HG02970 (cell line): ENCODE results near the gene SIPA1.

Experiments
- ATAC-seq: cut with Tn5 transposase; IDR thresholded peaks from one replicate; pipeline ENCODE4 v1.9.1; 2021; ENCODE audit warnings: mild to moderate bottlenecking, moderate library complexity, moderate number of reproducible peaks; ENCODE audit not compliant: unreplicated experiment, low FRiP score

SIPA1 gene

GRCh38 chr11:65606876-65607613 is 30.9 kb upstream of the SIPA1 start:
- no peak for ATAC-seq

DNA sequence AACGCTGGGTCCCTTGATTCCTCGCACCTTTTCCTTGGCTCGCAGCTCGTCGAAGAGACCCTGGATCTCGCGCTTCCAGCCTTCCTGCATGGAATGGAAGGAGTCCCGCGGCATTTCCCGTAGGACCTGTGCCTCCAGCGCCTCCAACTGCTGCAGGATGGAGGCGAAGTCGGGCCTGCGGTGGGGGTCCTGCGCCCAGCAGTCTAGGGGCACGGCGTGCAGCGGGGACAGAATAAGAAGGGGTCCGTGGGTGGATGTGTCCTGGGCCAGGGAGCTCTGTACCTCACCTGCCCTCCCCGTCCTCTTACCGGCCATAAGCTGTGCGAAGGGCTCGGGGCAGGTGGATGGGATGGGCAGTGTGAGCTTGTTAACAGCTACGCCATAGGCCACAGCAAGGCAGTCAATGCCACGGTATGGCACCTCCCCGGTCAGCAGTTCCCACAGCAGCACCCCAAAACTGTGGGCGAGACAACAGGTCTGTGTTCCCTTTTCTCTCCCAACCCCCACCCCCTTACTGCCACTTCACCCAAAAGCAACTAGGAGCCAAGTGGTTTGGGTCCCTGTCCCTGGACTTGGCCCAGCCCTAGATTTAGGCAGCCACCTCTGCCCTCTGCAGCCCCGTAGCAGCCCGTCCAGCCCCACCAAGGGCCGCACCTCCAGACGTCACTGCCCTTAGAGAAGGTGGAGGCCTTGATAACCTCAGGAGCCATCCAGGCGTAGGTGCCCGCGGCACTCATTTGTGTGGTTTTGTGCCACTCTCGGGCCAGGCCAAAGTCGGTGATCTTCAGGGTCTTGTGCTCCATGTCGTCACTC is 30.1 kb upstream of the SIPA1 start:
- no peak for ATAC-seq

DNA sequence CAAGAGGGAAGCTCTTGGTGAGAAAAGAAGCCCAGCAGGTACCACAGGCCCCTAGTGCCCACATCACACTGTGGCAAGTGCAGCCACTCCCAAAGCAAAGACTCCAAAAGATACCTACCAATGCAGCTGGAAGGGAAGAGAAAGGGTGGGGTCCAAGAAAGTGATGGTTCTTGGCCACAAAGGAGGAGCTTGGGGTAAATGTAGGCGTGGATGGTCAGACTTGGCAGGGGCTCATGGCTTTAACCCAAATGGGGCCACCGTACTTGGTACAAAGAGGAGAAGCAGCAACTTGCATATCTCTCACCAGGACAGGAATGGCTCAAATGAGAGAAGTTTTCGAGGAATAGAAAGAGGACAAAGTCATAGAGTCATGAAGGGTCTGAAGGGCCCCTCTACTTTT is 28.7 kb upstream of the SIPA1 start:
- ATAC-seq = no peak

DNA sequence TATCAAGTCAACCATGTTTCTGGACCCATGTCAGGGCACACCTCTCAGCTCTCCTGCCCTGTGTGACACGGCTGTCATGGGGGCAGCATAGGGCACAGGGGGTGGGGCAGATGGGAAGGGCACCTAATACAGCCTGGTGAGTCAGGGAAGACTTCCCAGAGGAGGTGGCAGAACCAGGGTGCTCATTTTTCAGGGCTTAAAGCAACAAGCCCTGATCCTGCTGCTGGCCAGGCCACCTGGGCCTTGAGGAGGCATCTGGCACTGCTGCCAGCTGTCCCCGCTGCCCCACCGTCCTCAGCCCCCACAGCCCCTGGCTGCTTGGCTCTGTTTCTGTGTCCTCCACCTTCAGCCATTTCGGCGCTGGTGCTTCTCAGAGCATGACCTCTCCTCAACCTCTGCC is 28.2 kb upstream of the SIPA1 start:
- ATAC-seq = no peak

GRCh38 chr11:65610404-65610803 is 27.5 kb upstream of the SIPA1 start:
- no peak for ATAC-seq

DNA sequence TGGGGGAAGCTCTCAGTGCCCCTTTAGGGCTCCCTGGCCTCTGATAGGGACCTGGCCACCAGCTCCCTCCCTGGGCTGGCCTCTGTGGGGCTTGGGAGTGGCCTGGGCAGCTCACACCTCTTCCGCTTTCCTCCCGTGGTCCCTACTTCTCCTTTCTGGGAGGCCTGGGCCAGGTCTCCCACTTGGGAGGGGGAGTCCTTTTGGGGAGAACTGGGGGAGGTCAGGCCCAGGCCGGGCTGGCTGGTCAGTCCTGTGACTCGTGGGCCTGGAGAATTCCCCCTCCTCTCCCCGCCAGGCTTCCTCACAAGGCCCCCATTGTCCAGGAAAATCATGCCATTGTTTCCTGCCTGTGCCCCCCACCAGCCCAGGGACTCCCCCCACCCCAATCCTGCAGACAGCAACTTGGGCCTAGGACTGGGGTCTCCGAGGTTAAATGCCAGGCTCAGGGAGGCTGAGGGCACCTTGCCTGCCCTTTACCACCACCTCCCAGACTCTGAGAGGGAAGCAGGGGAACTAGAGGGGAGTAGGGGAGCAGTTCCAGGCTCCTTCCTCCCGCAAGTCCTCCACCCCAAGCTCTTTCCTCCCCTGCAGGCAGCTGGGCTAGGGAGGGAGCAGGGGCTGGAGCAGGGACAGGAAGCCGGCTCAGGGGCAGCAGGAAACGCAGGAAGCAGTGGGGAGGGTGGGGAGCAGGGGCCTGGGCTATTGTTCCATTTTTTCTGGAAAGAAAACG is 26.7 kb upstream of the SIPA1 start:
- ATAC-seq = no peak

DNA sequence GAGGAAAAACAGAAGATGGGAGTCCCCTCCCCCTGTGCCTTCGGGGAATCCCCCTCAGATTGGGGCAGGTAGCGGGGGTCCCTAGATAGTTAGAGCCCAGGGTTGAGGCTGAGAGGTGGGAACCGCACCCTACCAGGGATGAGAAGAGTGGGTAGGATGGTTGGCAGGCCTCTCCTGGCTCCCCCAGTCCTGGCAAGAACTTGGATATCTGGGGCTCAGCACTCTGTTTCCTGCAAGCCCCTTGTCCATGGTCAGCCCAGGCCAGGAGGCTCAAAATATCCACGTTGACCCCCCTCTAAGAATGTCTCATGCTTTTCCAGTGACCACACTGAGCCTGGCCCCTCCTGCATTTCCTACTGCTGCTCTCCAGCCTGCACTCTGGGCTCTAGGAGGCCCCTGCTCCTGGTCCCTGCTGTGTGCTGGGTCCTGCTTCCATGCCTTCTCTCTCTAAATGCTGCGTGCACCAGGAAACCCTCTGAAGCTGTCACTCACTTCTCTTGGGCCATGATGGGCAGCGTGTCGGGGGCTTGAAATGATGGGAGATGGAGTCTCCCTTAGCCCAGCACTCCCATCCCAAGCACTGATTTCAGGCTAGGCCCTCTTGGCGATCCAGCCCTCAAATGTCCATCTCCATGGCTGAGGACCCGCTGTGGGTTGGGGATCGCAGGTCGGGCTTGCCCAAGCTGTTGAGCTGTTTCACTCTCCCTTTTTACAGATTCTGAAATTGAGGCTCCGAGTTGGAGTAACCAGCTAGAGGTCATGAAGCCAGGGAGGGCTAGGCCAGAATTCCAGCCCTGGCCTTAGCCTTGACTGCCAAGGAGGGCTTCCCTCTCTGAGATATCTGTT is 25.9 kb upstream of the SIPA1 start:
- ATAC-seq = no peak

GRCh38 chr11:65612691-65613090 is 25.2 kb upstream of the SIPA1 start:
- ATAC-seq = no peak

DNA sequence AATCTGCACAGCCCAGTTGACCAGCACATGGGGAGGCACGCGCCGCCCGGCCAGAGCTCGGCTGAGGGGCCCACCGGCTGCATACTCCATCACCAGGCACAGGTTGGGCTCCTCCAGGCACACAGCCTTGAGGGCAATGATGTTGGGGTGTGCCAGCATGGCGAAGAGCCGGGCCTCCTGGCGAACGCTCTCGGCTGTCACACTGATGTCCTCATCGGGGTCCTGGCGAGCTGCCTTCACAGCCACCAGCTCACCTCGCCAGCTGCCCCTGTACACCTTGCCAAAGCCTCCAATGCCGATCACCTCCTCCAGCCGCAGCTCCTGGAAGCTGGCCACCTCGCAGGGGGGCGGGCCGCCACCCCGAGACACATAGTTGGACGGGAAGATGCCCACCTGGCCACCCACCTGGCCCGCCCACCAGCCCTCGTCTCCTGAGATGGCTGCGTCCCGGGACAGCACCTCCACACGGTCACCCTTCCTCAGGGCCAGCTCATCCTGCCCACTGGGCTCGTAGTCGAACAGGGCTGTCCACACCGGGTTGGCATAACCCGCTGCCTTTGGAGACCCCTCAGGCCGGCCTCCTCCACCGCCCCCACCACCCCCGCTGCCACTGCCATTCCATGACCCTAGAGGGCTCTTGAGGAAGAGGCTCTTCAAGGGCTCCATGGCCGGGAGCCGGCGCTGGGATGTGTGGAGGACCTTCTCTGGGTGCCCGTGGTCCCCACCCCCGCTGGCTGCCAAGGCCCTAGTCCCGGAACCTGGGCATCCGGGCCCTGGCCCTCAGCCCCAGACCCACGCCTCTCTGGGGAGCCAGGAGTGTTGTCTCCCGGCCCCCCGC is 24.6 kb upstream of the SIPA1 start:
- no peak for ATAC-seq

GRCh38 chr11:65615229-65615949 is 22.5 kb upstream of the SIPA1 start, which contains the start of gene PCNX3:
PCNX3 (plus strand) TSS chr11:65615776; CDS start chr11:65616312, 536 bp downstream.
- ATAC-seq = peak; percentile 82

DNA sequence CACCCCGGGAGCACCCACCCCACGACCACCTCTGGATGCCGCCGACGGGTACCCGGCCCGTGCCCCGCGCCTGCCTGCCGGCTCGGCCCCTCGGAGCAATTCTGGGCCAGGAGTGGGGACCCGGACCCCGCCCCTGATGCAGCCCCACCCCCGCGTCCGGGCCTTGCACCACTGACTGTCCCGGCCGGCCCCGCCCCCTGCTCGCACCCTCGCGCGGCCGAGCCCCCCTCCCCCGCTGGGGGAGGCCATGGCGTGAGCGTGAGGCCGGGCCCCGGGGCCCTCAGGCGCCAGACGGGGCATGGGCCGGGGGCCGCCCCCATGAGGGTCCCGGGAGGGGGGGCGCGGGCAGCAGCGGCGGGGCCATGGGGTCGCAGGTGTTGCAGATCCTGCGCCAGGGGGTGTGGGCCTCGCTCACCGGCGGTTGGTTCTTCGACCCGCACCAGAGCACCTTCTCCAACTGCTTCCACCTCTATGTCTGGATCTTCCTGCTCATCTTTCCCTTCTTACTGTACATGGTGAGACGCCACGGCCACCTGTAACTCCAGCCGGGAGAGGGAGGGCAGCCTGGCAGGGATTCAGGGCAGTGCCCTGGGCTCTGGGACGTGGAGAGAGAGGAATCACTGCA is 21.8 kb upstream of the SIPA1 start:
- no peak for ATAC-seq

DNA sequence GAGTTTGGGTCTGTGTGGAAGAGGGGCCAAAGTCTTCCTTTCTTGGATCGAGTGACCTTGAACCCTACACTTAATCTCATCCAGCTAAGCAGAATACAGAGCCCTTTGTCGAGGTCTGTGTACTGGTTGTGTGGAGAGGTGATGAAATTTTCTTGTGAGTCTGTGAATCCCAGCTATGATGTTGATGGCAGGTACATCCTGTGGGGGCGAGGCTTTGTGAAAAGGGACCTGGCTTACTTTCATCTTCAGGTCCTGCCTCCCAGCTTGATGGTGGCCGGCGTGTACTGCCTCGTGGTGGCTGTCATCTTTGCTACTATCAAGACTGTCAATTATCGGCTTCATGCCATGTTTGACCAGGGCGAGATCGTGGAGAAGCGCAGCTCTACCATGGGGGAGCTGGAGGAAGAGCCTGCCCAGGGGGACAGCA is 21.3 kb upstream of the SIPA1 start:
- no peak for ATAC-seq

DNA sequence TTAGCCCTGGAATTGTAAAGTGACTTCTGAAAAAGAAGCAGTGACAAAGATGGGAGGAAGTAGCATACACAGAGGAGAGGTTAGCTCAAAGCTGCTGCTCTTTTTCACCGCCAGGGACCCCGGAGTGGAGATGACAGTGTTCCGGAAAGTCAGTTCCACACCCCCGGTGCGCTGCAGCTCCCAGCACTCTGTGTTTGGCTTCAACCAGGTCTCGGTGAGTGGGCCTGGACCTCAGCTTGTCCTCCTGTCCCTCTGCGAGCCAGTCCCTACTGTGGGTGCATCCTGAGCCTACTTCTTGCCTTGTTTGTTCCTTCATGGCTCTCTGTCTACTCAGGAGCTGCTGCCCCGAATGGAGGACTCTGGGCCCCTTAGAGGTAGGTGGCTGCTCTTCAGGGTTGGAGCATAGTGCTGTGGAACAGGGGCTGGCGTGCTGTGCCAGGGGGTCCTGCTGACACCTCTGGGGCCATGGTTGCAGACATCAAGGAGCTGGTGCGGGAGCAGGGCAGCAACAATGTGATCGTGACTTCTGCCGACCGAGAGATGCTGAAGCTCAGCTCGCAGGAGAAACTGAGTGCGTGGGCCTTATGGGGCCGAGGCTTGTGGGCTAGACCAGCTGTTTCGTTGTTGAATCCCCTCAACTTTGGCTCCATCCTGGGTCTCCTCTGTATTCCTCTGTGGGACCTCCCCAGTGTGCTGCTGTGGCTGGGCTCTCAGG is 20.6 kb upstream of the SIPA1 start:
- ATAC-seq = no peak

DNA sequence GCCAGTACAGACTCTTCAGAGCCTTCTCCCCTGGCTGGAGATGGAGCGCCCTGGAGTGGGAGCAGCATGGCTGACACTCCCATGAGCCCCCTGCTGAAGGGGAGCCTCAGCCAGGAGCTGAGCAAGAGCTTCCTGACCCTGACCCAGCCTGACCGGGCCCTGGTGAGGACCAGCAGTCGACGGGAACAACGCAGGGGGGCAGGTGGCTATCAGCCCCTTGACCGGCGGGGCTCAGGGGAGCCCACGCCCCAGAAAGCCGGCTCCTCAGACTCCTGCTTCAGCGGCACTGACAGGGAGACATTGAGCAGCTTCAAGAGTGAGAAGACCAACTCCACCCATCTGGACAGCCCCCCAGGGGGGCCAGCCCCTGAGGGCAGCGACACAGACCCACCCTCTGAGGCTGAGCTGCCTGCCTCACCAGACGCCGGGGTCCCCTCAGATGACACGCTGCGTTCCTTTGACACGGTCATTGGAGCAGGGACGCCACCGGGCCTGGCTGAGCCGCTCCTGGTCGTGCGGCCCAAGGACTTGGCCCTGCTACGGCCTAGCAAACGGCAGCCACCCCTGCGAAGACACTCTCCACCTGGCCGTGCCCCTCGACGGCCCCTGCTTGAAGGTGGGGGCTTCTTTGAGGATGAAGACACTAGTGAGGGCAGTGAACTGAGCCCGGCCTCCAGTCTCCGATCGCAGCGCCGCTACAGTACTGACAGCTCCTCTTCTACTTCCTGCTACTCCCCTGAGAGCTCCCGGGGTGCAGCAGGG is 19.7 kb upstream of the SIPA1 start:
- no peak for ATAC-seq

GRCh38 chr11:65618763-65619162 is 19.1 kb upstream of the SIPA1 start:
- ATAC-seq = no peak

DNA sequence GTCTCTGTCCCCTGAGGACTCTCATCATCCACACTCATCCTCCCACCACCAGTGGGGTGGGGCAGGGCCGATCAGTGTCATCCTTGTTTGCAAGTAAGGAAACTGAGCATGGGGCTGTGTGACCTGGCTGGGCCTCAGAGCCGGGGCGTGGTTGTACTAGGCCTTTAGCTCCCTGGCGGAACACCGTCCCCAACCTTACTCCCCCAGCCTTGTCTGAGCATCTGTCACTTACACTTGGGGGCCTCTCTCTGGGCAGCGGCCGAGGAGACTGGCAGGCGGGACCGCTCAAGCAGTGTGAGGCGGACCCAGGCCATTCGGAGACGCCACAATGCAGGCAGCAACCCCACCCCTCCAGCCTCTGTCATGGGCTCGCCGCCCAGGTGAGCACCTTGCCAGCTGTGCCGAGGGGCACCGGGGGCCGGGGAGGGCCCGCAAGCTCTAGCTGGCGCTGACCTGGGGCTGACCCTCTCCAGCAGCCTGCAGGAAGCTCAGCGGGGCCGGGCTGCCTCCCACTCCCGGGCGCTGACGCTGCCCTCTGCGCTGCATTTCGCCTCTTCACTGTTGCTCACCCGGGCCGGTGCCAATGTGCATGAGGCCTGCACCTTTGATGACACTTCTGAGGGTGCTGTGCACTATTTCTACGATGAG is 18.5 kb upstream of the SIPA1 start:
- no peak for ATAC-seq
